Mesothelial cell of epicardium (in vitro differentiated cells): Measurements from ENCODE around the gene STK40. TPM values are rescaled to one million over a fixed set of nuclear protein-coding genes. Genes with fewer than 3 reads are reported as not detected.

Experiments
- DNase-seq, 2 experiments: peaks; one replicate each; pipeline ENCODE4 v3.0.0; 2021; ENCODE audit warnings: low spot score in 2 of 2; ENCODE audit not compliant: unreplicated experiment in 2 of 2
- H3K27ac Mint-ChIP-seq: 2 replicates; pipeline ENCODE4 v1.8.0; 2021; ENCODE audit warnings: mixed read lengths
- H3K27me3 Mint-ChIP-seq: 2 replicates; pipeline ENCODE4 v1.8.0; 2021; ENCODE audit warnings: low read depth, mixed read lengths
- H3K36me3 Mint-ChIP-seq: 2 replicates; pipeline ENCODE4 v1.8.0; 2021; ENCODE audit warnings: mixed read lengths
- H3K4me1 Mint-ChIP-seq: 2 replicates; pipeline ENCODE4 v1.8.0; 2021; ENCODE audit warnings: mixed read lengths
- H3K4me3 Mint-ChIP-seq: 2 replicates; pipeline ENCODE4 v1.8.0; 2021; ENCODE audit warnings: mild to moderate bottlenecking, moderate library complexity, mixed read lengths
- H3K9me3 Mint-ChIP-seq: 2 replicates; pipeline ENCODE4 v1.8.0; 2021; ENCODE audit warnings: mixed read lengths
- CTCF ChIP-seq: fragments of 200-600 bp; sonication (generic); IDR thresholded peaks from one replicate; pipeline ENCODE4 v1.5.0; 2021; ENCODE audit warnings: antibody characterized with exemption; ENCODE audit not compliant: unreplicated experiment
- total RNA-seq: library from RNA; stranded (reverse); gene quantifications from 3 replicates; pipeline ENCODE4 v1.2.1, GENCODE V29; 2021

STK40 gene
- total RNA-seq, 1 donor from 2014 or later, result 42.7 TPM

- Mint-ChIP-seq H3K27ac (no peak overlapping the region), H3K36me3 (peaks cover 20% of the 10 kb centered on the region), H3K4me1 (no peaks in the 10 kb centered on the region), H3K4me3 (no peak overlapping the region), H3K9me3 (no peaks in the 10 kb centered on the region), H3K27me3 (no peaks in the 10 kb centered on the region)
- TF ChIP-seq CTCF, result no peak
- DNase-seq, result no peak
These were observed 25.7 kb downstream of the STK40 start for GRCh38 chr1:36359911-36360550.

GRCh38 chr1:36359383-36359782 lies 26.3 kb downstream of the STK40 start:
- TF ChIP-seq CTCF, result no peak
- H3K4me3 Mint-ChIP-seq, result no peak overlapping the region
- no peaks in the 10 kb centered on the region for H3K27me3 Mint-ChIP-seq
- DNase-seq, result no peak
- no peaks in the 10 kb centered on the region for H3K4me1 Mint-ChIP-seq
- H3K36me3 Mint-ChIP-seq, result peaks cover 22% of the 10 kb centered on the region
- no peak overlapping the region for H3K27ac Mint-ChIP-seq
- H3K9me3 Mint-ChIP-seq, result no peaks in the 10 kb centered on the region

- Mint-ChIP-seq H3K4me3 (no peak overlapping the region), H3K27ac (no peak overlapping the region), H3K27me3 (no peaks in the 10 kb centered on the region), H3K4me1 (no peaks in the 10 kb centered on the region), H3K9me3 (no peaks in the 10 kb centered on the region), H3K36me3 (peaks cover 26% of the 10 kb centered on the region)
- no peak for DNase-seq
- no peak for TF ChIP-seq CTCF
These were observed 27.1 kb downstream of the STK40 start for GRCh38 chr1:36358514-36359084.

- peaks cover 16% of the 10 kb centered on the region for H3K4me1 Mint-ChIP-seq
- no peak for DNase-seq
- no peaks in the 10 kb centered on the region for H3K27me3 Mint-ChIP-seq
- H3K4me3 Mint-ChIP-seq, result no peak overlapping the region
- no peak overlapping the region for H3K27ac Mint-ChIP-seq
- H3K9me3 Mint-ChIP-seq, result no peaks in the 10 kb centered on the region
- no peak for TF ChIP-seq CTCF
- peaks cover 21% of the 10 kb centered on the region for H3K36me3 Mint-ChIP-seq
These were observed 29.9 kb downstream of the STK40 start for GRCh38 chr1:36355811-36356210.

- no peak overlapping the region for H3K4me3 Mint-ChIP-seq
These were observed 31.2 kb downstream of the STK40 start for GRCh38 chr1:36354486-36354885.

More at GRCh38 chr1:36354486-36354885, 31.2 kb downstream of the STK40 start:
- Mint-ChIP-seq H3K36me3 (peaks cover 21% of the 10 kb centered on the region), H3K9me3 (no peaks in the 10 kb centered on the region), H3K27ac (no peak overlapping the region), H3K27me3 (no peaks in the 10 kb centered on the region), H3K4me1 (peaks cover 16% of the 10 kb centered on the region)
- TF ChIP-seq CTCF, result no peak
- DNase-seq, result no peak
